Measurements from ENCODE around the gene ARCN1. TPM values are rescaled to one million over a fixed set of nuclear protein-coding genes. Genes with fewer than 3 reads are reported as not detected.

Gene ARCN1
- total and polyA plus RNA-seq, 9 of the 15 experiments (the other 6 are each of a cell fraction or from before 2014, with no cell fraction given): 30.0 to 224 (median 76.4) TPM

GRCh38 chr11:118545533-118545932, 26.7 kb upstream of the ARCN1 start (continued):
- TF ChIP-seq FOXJ2 (tag; IDR thresholded peaks at IDR 0.05): 0 out of 2 replicates have a peak, but pooled peaks have one; percentile 43
- no peak for TF ChIP-seq ARID2 (IDR thresholded peaks at IDR 0.05)
- no peak for TF ChIP-seq GTF2F1 (IDR thresholded peaks at IDR 0.05; ENCODE audit: low read depth, low read length)
- TF ChIP-seq ZNF121 (CRISPR knock-in tag; conservative IDR thresholded peaks at IDR 0.05): no peak
- no peak for TF ChIP-seq ZFP36 (IDR thresholded peaks at IDR 0.05; ENCODE audit: low read depth, low read length, partially characterized antibody)
- peak; percentile 25 for TF ChIP-seq MEIS2 (IDR thresholded peaks at IDR 0.05; ENCODE audit: partially characterized antibody)
- peak; percentile 67 for TF ChIP-seq SPI1 (IDR thresholded peaks at IDR 0.05; ENCODE audit: borderline replicate concordance, low read depth, low read length)
- TF ChIP-seq DNMT1 (IDR thresholded peaks at IDR 0.05): no peak
- no peak for TF ChIP-seq TAF15 (IDR thresholded peaks at IDR 0.05; ENCODE audit: low read depth, low read length)
- no peak for TF ChIP-seq KAT2B (IDR thresholded peaks at IDR 0.05; ENCODE audit: low read depth, low read length)
- no peak for TF ChIP-seq ARID3B (CRISPR knock-in tag; IDR thresholded peaks at IDR 0.05; ENCODE audit: borderline replicate concordance)
- TF ChIP-seq ZNF212 (CRISPR knock-in tag; IDR thresholded peaks at IDR 0.05): no peak
- no peak for TF ChIP-seq TEAD4 (IDR thresholded peaks at IDR 0.05; ENCODE audit: low read length)
- TF ChIP-seq TEAD4 (CRISPR knock-in tag; IDR thresholded peaks at IDR 0.05; ENCODE audit: borderline replicate concordance): no peak
- peak in 1 of 2 experiments; percentile 75; a peak in 2 of 4 replicates for TF ChIP-seq FOXA3 (CRISPR knock-in tag; conservative IDR thresholded peaks at IDR 0.05 in 1 of 2, IDR thresholded peaks at IDR 0.05 in 1 of 2)

Measured in K562 (cell line).